Measurements from ENCODE around the gene FOXP1.

DNA sequence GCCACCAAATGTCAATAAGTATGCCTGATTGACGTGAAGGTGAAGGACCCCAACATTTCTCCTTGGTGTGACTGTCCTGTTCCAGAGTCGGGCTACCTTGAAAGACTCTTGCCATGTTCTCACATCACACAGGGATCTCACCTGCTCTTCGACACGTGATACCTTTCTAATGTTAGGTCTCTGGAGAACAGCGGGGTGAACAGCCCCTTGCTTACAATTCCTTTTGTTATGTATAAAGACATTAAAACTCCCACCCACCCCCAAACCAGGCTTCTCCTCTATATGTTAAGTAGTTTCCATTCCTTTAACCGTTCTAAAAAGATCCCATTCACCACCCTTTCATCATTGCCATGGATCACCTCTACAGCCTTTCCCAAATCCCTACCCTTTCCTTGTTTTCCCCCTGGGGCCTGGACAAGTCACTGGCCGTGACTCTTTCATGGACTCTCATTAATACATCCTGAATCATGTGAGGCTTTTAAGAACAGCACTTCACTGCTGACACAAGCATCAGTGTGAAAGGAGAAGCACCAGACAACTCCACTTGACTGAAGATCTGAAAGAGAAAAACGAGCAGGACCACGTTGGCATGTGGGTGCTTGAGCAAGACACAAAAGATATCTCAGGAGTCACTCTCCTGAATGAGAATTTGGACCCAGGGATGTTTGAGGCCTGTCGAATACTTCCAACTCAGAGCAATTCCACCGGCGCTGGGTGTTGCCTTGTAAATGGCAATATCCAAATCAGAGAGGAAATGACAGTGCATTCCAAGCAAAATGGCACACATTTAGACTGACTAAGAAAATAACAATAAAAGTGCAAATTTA lies 115.0 kb downstream of the FOXP1 start:
- TF ChIP-seq, protein P1, sequence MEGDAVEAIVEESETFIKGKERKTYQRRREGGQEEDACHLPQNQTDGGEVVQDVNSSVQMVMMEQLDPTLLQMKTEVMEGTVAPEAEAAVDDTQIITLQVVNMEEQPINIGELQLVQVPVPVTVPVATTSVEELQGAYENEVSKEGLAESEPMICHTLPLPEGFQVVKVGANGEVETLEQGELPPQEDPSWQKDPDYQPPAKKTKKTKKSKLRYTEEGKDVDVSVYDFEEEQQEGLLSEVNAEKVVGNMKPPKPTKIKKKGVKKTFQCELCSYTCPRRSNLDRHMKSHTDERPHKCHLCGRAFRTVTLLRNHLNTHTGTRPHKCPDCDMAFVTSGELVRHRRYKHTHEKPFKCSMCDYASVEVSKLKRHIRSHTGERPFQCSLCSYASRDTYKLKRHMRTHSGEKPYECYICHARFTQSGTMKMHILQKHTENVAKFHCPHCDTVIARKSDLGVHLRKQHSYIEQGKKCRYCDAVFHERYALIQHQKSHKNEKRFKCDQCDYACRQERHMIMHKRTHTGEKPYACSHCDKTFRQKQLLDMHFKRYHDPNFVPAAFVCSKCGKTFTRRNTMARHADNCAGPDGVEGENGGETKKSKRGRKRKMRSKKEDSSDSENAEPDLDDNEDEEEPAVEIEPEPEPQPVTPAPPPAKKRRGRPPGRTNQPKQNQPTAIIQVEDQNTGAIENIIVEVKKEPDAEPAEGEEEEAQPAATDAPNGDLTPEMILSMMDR (IDR thresholded peaks at IDR 0.05; ENCODE audit: insufficient read depth, low read depth, low read length) = no peak
- TF ChIP-seq EZH2 (IDR thresholded peaks at IDR 0.05; ENCODE audit: insufficient read depth, low read length) = no peak

All from astrocyte (in vitro differentiated cells and primary cell).